ENCODE data around the gene WDR44.
"Not testable (repeated sequence)": the region's sequence is repeated elsewhere in the genome, so short reads cannot be mapped to it uniquely, and the experiment has no call there.

Gene WDR44

GRCh38 chrX:118486693-118487092 lies 140.8 kb downstream of the WDR44 start:
- DNase-seq = not testable (repeated sequence)

GRCh38 chrX:118493016-118493415 lies 147.1 kb downstream of the WDR44 start:
- no peak for DNase-seq

- DNase-seq = no peak
Measured at GRCh38 chrX:118493653-118494297, 147.9 kb downstream of the WDR44 start.

- DNase-seq = peak; percentile 13
Measured at GRCh38 chrX:118495061-118495921, 149.4 kb downstream of the WDR44 start, which contains the start of gene DOCK11. Gene DOCK11 (plus strand): TSS chrX:118495815. CDS start chrX:118495972, 157 bp downstream.

- no peak for DNase-seq
Measured at GRCh38 chrX:118495958-118496762, 150.3 kb downstream of the WDR44 start.

GRCh38 chrX:118496763-118497079 lies 150.8 kb downstream of the WDR44 start:
- DNase-seq = no peak

GRCh38 chrX:118497180-118497818 lies 151.4 kb downstream of the WDR44 start:
- DNase-seq = no peak

- DNase-seq = no peak
Measured at GRCh38 chrX:118498351-118498750, 152.4 kb downstream of the WDR44 start.

- no peak for DNase-seq
Measured at GRCh38 chrX:118498755-118499154, 152.8 kb downstream of the WDR44 start.

GRCh38 chrX:118499295-118499694 lies 153.4 kb downstream of the WDR44 start:
- DNase-seq = no peak
